Measurements from ENCODE around the gene C19orf53. TPM values are rescaled to one million over a fixed set of nuclear protein-coding genes. Genes with fewer than 3 reads are reported as not detected.
"Not testable (repeated sequence)": the region's sequence is repeated elsewhere in the genome, so short reads cannot be mapped to it uniquely, and the experiment has no call there.

C19orf53 gene
- total and polyA plus RNA-seq, 2 experiments from 2014 or later, result 115 to 309 TPM

DNA sequence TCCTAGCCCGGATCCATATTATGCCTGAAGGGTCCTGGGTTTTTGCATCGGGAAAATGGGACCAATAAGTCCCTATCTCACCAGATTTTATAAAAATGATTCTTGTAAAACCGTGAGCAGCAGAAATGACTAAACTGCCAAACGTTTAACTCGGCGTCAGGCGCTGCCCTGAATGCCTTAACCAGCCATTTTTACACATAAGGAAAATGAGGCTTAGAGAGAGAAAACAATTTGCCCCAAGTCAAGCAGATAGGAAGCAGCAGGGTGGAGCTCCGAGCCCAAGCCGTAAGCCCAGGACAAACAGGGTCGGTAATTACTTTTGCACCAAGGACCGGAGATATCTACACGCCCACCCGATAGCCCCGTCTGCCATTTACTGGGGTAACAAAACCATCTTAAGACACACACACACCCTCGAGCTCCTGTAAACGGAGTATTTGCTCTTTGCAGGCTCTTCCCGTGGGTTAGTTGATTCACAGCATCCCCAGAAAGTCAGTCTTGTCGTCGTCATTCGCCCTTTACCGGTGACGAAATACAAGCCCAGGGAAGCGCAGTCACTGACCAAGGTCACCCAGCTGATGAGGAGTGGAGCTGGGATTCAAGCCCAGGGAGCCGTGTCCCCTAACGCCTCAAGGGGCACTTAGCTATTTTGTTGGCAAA, 26.0 kb upstream of the C19orf53 start:
- in situ Hi-C loops (cut with MboI), result no loop called here
- TF ChIP-seq EZH2phosphoT487 (IDR thresholded peaks at IDR 0.05; ENCODE audit: insufficient read depth, low read depth) (no peak), EZH2 (IDR thresholded peaks at IDR 0.05; ENCODE audit: insufficient read depth, poor library complexity, severe bottlenecking) (no peak)
- peak; percentile 85 for DNase-seq

DNA sequence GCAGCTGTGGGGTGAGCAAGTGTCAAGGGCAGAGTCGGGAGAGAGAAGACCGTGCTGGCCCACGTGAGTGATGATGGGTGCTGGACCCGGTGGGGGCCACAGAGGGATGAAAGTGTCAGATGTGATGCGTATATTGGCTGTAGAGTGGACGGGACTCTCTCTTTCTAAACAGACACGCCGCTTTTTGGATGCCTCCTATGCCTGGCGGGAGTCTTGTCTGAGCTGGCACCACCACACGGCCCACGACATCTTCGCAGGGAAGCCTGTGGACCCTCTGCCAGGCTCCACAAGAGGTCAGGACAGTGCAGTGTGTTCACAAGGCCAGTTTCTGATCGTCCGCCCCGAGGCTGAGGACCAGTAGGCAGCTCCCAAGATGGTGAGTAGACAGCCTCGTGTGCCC, 22.8 kb upstream of the C19orf53 start:
- DNase-seq, result no peak
- peaks cover 5% of the 10 kb centered on the region; the same call in 1 of the 2 replicates for H3K4me1 ChIP-seq (ENCODE audit: insufficient read depth)
- no peaks in the 10 kb centered on the region for H3K27me3 ChIP-seq (replicated peaks; ENCODE audit: insufficient read depth)
- H3K9me2 ChIP-seq (ENCODE audit: insufficient read depth), result no peaks in the 10 kb centered on the region
- peaks cover 5% of the 10 kb centered on the region; the same call in 1 of the 2 replicates for H3F3A ChIP-seq (ENCODE audit: insufficient read depth)
- H3K9ac ChIP-seq, result no peak overlapping the region
- H3K9me3 ChIP-seq (ENCODE audit: low read depth), result no peaks in the 10 kb centered on the region
- H3K27ac ChIP-seq, result no peak overlapping the region
- peaks cover 48% of the 10 kb centered on the region for H3K79me2 ChIP-seq (ENCODE audit: insufficient read depth)
- no peaks in the 10 kb centered on the region for H4K20me1 ChIP-seq (ENCODE audit: insufficient read depth)
- in situ Hi-C loops (cut with MboI), result no loop called here
- no peak overlapping the region for H3K4me3 ChIP-seq
- H2AFZ ChIP-seq, result no peak overlapping the region
- no peak overlapping the region for H3K4me2 ChIP-seq (ENCODE audit: unreplicated experiment)
- TF ChIP-seq EZH2 (IDR thresholded peaks at IDR 0.05; ENCODE audit: insufficient read depth, poor library complexity, severe bottlenecking), result no peak
- no peak for TF ChIP-seq EZH2phosphoT487 (IDR thresholded peaks at IDR 0.05; ENCODE audit: insufficient read depth, low read depth)
- 89 to 91% methylated on average over 16 of the region's 16 CpGs for WGBS, 2 experiments (ENCODE audit: low coverage in 1 of 2, low lambda C conversion rate in 2 of 2, missing lambda C conversion rate in 2 of 2)
- H3K36me3 ChIP-seq (ENCODE audit: low read depth), result peaks cover 21% of the 10 kb centered on the region; the same call in 1 of the 2 replicates

More for the DNA sequence above, 26.0 kb upstream of the C19orf53 start:
- peak overlapping the region; percentile 85 for H3K27ac ChIP-seq
- H2AFZ ChIP-seq, result peak overlapping the region; percentile 78
- no peaks in the 10 kb centered on the region for H3K27me3 ChIP-seq (replicated peaks; ENCODE audit: insufficient read depth)
- peaks cover 5% of the 10 kb centered on the region; the same call in 1 of the 2 replicates for H3K4me1 ChIP-seq (ENCODE audit: insufficient read depth)
- peak overlapping the region; percentile 98 for H3K9ac ChIP-seq
- no peaks in the 10 kb centered on the region for H3K9me3 ChIP-seq (ENCODE audit: low read depth)
- no peaks in the 10 kb centered on the region for H3K9me2 ChIP-seq (ENCODE audit: insufficient read depth)
- peak overlapping the region; percentile 87 for H3K4me2 ChIP-seq (ENCODE audit: unreplicated experiment)
- 1 to 2% methylated on average over 25 of the region's 25 CpGs for WGBS, 2 experiments (ENCODE audit: low coverage in 1 of 2, low lambda C conversion rate in 2 of 2, missing lambda C conversion rate in 2 of 2)
- peak overlapping the region; percentile 98 for H3K4me3 ChIP-seq
- 0 out of 2 replicates have a peak, but pooled peaks cover 6% of the 10 kb centered on the region for H3K36me3 ChIP-seq (ENCODE audit: low read depth)
- H3K79me2 ChIP-seq (ENCODE audit: insufficient read depth), result peaks cover 43% of the 10 kb centered on the region
- peaks cover 5% of the 10 kb centered on the region; the same call in 1 of the 2 replicates for H3F3A ChIP-seq (ENCODE audit: insufficient read depth)
- no peaks in the 10 kb centered on the region for H4K20me1 ChIP-seq (ENCODE audit: insufficient read depth)

DNA sequence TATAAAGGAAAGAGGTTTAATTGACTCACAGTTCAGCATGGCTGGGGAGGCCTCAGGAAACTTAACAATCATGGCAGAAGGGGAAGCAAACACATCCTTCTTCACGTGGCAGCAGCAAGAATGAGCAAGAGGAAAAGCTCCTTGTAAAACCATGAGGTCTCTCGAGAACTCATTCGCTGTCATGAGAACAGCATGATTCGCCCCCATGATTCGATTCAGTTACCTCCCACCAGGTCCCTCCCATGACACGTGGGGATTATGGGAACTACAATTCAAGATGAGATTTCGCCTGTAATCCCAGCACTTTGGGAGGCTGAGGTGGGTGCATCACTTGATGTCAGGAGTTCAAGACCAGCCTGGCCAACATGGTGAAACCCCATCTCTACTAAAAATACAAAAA, 20.6 kb upstream of the C19orf53 start:
- in situ Hi-C loops (cut with MboI); H3F3A ChIP-seq (ENCODE audit: insufficient read depth); H3K4me1 ChIP-seq (ENCODE audit: insufficient read depth); H3K27ac ChIP-seq; H3K4me2 ChIP-seq (ENCODE audit: unreplicated experiment); H3K27me3 ChIP-seq (replicated peaks; ENCODE audit: insufficient read depth); H3K9ac ChIP-seq; H3K9me3 ChIP-seq (ENCODE audit: low read depth); H4K20me1 ChIP-seq (ENCODE audit: insufficient read depth); H2AFZ ChIP-seq; H3K4me3 ChIP-seq; H3K9me2 ChIP-seq (ENCODE audit: insufficient read depth): not testable (repeated sequence)
- Histone ChIP-seq H3K79me2 (ENCODE audit: insufficient read depth) (peaks cover 39% of the 10 kb centered on the region), H3K36me3 (ENCODE audit: low read depth) (peaks cover 28% of the 10 kb centered on the region; the same call in 1 of the 2 replicates)
- DNase-seq, result peak; percentile 37
- 76 to 80% methylated on average over 7 of the region's 7 CpGs for WGBS, 2 experiments (ENCODE audit: low coverage in 1 of 2, low lambda C conversion rate in 2 of 2, missing lambda C conversion rate in 2 of 2)

DNA sequence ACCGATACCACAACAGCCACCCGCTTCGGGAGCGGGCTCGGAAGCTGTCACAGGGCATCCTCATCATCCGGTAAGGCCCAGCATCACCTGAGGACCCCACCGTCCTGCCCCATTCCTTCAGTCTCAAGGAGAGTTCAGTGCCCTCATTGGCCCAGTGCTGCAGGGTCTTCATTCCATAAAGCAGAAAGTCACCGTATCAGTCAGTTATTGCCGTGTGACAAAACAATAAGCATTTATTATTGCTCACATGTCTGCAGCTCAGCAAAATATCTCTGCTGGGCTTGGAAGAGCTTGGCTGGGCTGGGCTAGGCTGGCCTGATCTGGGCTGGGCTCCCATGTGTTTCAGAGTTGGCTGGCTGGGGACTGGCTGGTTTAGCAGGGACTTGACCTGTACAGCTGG, 18.0 kb upstream of the C19orf53 start:
- Histone ChIP-seq H3K4me2 (ENCODE audit: unreplicated experiment) (no peak overlapping the region), H3K4me3 (no peak overlapping the region), H4K20me1 (ENCODE audit: insufficient read depth) (no peaks in the 10 kb centered on the region), H3K27ac (no peak overlapping the region), H3K9me3 (ENCODE audit: low read depth) (no peaks in the 10 kb centered on the region), H2AFZ (no peak overlapping the region), H3K36me3 (ENCODE audit: low read depth) (peaks cover 37% of the 10 kb centered on the region; the same call in 1 of the 2 replicates), H3K27me3 (replicated peaks; ENCODE audit: insufficient read depth) (no peaks in the 10 kb centered on the region), H3K4me1 (ENCODE audit: insufficient read depth) (no peaks in the 10 kb centered on the region), H3K9ac (no peak overlapping the region), H3K9me2 (ENCODE audit: insufficient read depth) (no peaks in the 10 kb centered on the region), H3F3A (ENCODE audit: insufficient read depth) (no peaks in the 10 kb centered on the region), H3K79me2 (ENCODE audit: insufficient read depth) (peaks cover 13% of the 10 kb centered on the region)
- WGBS, 2 experiments (ENCODE audit: low coverage in 1 of 2, low lambda C conversion rate in 2 of 2, missing lambda C conversion rate in 2 of 2), result 94 to 95% methylated on average over 9 of the region's 9 CpGs
- in situ Hi-C loops (cut with MboI), result no loop called here
- DNase-seq, result no peak
- TF ChIP-seq EZH2 (IDR thresholded peaks at IDR 0.05; ENCODE audit: insufficient read depth, poor library complexity, severe bottlenecking) (no peak), EZH2phosphoT487 (IDR thresholded peaks at IDR 0.05; ENCODE audit: insufficient read depth, low read depth) (no peak)
